Upper lobe of right lung (tissue), 1 donor: ENCODE results near the gene CDC42EP5. TPM values are rescaled to one million over a fixed set of nuclear protein-coding genes. Genes with fewer than 3 reads are reported as not detected.

ENCODE experiments used
- ATAC-seq: fragments of 200-7000 bp; cut with Tn5 transposase; one replicate; pipeline ENCODE4 v1.9.1; 2020; ENCODE audit warnings: mild to moderate bottlenecking, moderate library complexity
- DNase-seq: peaks from one replicate; pipeline ENCODE4 v3.0.0-alpha.2; 2020
- H3K27ac ChIP-seq: fragments of 200-600 bp; one replicate; pipeline ENCODE4 v1.8.0; 2022
- H3K27me3 ChIP-seq: fragments of 200-600 bp; one replicate; pipeline ENCODE4 v1.8.0; 2022; ENCODE audit warnings: mild to moderate bottlenecking
- H3K36me3 ChIP-seq: fragments of 200-600 bp; one replicate; pipeline ENCODE4 v1.8.0; 2022
- H3K4me1 ChIP-seq: fragments of 200-600 bp; one replicate; pipeline ENCODE4 v1.8.0; 2022
- H3K4me3 ChIP-seq: fragments of 200-600 bp; one replicate; pipeline ENCODE4 v1.8.0; 2022; ENCODE audit warnings: mild to moderate bottlenecking
- H3K9me3 ChIP-seq: fragments of 200-600 bp; one replicate; pipeline ENCODE4 v1.8.0; 2022
- intact Hi-C: fragments of 100-400 bp; cut with DNase I; formaldehyde crosslinking; loops from one replicate; pipeline ENCODE4 v1.11.0; 2022
- total RNA-seq: library from RNA; stranded (reverse); fragmentation: NEBNext Ultra II Directional; extraction: Animal tissue kit (Norgen Biotek cat#: 25700); gene quantifications from one replicate; pipeline ENCODE4 v1.2.1, GENCODE V29; 2021
- TF ChIP-seq, protein P1 (sequence below): fragments of 200-600 bp; IDR thresholded peaks from one replicate; pipeline ENCODE4 v1.8.0; 2022; ENCODE audit warnings: antibody characterized with exemption
- donor health status: DM: no; HTN: yes; CAD: no; lungs with severe emphysema.

The CDC42EP5 gene
- total RNA-seq, 1 donor from 2014 or later: 38.2 TPM

DNA sequence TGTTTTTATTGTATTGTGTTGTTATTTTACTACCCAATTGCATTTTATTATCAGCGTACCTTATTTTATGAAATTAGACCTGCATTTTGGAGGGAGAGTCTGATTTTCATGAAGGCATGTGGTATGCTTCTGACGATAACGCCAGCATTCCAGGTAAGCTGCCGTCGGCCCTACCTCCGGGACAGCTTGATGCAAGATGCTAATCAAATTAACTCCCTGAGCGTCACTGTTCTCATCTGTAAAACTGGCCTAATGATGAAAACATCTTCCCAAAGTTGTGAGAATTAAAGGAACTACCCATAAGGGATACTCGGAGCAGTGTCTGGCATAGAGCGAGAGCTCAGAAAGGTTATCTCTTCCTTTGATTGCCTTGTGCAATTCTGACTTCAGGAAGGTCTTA, 16.7 kb upstream of the CDC42EP5 start:
- TF ChIP-seq, protein P1, sequence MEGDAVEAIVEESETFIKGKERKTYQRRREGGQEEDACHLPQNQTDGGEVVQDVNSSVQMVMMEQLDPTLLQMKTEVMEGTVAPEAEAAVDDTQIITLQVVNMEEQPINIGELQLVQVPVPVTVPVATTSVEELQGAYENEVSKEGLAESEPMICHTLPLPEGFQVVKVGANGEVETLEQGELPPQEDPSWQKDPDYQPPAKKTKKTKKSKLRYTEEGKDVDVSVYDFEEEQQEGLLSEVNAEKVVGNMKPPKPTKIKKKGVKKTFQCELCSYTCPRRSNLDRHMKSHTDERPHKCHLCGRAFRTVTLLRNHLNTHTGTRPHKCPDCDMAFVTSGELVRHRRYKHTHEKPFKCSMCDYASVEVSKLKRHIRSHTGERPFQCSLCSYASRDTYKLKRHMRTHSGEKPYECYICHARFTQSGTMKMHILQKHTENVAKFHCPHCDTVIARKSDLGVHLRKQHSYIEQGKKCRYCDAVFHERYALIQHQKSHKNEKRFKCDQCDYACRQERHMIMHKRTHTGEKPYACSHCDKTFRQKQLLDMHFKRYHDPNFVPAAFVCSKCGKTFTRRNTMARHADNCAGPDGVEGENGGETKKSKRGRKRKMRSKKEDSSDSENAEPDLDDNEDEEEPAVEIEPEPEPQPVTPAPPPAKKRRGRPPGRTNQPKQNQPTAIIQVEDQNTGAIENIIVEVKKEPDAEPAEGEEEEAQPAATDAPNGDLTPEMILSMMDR: no peak
- no peak for DNase-seq
- Histone ChIP-seq H3K27me3 (peaks cover 33% of the 10 kb centered on the region), H3K36me3 (no peaks in the 10 kb centered on the region), H3K4me3 (no peak overlapping the region), H3K27ac (no peak overlapping the region), H3K4me1 (no peaks in the 10 kb centered on the region), H3K9me3 (no peaks in the 10 kb centered on the region)
- no peak for ATAC-seq
- intact Hi-C loops: no loop called here

DNA sequence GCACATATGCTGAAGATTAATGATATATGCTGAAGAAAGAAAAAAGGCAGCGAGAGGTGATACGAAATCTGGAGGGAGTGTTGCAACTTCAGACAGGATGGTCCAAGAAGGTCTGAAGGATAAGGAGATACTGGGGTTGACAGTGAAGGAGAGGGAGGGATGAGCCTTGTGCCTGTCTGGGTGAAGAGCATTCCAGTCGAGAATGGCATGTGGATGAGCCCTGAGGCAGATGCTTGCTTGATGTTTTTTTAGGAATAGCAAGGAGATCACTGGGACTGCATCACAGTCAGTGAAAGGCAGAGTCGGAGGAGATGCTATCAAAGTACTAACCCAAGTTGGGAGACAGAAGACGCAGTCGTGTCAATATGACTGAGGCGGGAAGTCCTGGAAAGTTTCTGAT, 16.2 kb upstream of the CDC42EP5 start:
- no peaks in the 10 kb centered on the region for H3K9me3 ChIP-seq
- intact Hi-C loops: no loop called here
- H3K4me1 ChIP-seq: no peaks in the 10 kb centered on the region
- H3K36me3 ChIP-seq: no peaks in the 10 kb centered on the region
- H3K27me3 ChIP-seq: peaks cover 34% of the 10 kb centered on the region
- DNase-seq (no peak), ATAC-seq (no peak)
- no peak overlapping the region for H3K27ac ChIP-seq
- H3K4me3 ChIP-seq: no peak overlapping the region
- TF ChIP-seq, protein P1: no peak

DNA sequence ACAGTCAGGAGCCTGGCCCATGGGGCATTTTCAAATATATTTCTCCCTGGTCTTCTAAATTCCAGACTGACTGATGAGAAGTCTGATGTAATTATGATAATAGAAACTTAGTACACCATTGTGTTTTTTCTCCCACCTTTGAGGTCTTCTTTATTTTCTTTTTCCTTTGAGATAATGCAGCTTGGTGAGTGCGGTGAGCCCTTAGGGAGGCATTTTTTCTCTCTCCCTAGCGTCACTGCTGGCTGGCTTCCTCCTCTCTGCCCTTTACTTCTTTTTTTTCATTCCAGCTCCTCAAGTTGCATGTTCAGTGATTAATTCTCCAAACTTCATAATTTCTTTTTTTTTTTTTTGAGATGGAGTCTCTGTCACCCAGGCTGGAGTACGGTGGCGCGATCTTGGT, 12.8 kb upstream of the CDC42EP5 start:
- TF ChIP-seq, protein P1: no peak
- Histone ChIP-seq H3K36me3 (no peaks in the 10 kb centered on the region), H3K4me3 (no peak overlapping the region), H3K27ac (no peak overlapping the region), H3K4me1 (no peaks in the 10 kb centered on the region), H3K9me3 (no peaks in the 10 kb centered on the region), H3K27me3 (peaks cover 22% of the 10 kb centered on the region)
- DNase-seq (no peak), ATAC-seq (no peak)
- intact Hi-C loops: no loop called here

DNA sequence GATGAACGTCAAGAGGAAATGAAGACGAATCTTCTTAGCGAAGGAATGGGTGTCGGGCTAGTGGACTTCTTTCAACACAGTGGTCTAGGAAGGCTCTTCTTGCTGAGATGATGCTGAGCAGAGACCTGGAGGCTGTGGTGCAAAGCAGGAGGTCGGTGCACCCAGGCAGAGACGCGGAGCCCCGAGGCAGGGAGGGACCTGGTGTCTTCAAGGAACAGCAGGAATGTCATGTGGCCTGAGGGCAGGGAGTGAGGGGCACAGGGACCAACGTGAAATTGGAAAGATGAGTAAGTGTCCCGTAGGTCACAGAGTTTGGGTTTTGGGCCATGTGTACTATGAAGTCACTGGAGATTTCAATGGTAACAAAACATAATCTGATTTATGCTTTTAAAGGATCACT, 11.4 kb upstream of the CDC42EP5 start:
- Histone ChIP-seq H3K4me3 (no peak overlapping the region), H3K27me3 (peaks cover 22% of the 10 kb centered on the region), H3K27ac (no peak overlapping the region), H3K36me3 (no peaks in the 10 kb centered on the region), H3K4me1 (no peaks in the 10 kb centered on the region), H3K9me3 (no peaks in the 10 kb centered on the region)
- intact Hi-C loops: no loop called here
- DNase-seq (no peak), ATAC-seq (no peak)
- TF ChIP-seq, protein P1: no peak

DNA sequence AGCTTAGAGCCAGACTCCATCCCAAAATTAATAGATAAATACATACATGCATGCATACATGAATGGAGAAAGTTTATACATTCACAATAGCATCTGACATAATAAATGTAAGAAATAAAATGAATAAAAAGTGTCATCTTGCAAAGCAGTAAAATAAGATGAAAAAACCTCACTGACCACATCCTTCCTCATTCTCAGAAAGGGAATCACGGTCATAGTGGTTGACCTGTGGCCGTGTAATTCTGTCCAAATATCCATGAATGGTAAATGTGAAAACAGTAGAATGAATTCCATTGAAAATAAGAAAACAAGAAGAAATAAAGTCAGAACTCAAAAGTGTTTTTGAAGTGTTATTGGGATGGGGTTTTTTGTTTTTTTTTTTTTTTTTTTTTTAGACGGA, 9.8 kb upstream of the CDC42EP5 start:
- Histone ChIP-seq H3K36me3 (no peaks in the 10 kb centered on the region), H3K9me3 (no peaks in the 10 kb centered on the region), H3K4me3 (no peak overlapping the region), H3K4me1 (no peaks in the 10 kb centered on the region), H3K27me3 (peaks cover 22% of the 10 kb centered on the region), H3K27ac (no peak overlapping the region)
- intact Hi-C loops: no loop called here
- peak; percentile 56 for ATAC-seq
- no peak for DNase-seq
- TF ChIP-seq, protein P1: no peak

DNA sequence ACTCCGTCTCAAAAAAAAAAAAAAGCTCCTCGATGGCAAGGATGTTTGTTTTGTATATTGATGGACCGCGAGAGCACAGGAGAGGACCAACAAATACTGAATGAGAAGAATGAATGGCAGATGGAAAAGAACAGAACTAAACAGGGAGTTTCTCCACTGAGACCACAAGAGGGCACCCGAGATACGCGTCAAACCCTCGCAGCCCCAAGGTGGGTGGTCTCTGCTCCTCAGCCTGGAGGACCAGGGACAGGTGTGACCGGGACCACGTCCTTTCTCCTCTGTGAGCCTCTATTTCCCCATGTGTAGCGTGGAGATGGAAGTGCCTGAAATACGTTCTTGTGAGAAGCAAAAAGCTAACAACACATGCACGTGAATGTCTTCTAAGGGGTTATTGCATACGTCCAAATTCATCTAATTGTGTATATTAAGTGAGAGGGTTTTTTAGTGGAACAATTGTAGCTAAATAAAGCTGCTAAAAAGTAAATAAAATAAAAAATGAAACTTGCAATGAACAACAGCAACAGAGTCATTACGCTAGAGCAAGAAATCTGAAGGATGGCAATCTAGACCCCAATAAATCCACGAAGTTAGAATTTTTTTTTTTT, 8.3 kb upstream of the CDC42EP5 start:
- no peaks in the 10 kb centered on the region for H3K9me3 ChIP-seq
- no peaks in the 10 kb centered on the region for H3K4me1 ChIP-seq
- H3K27ac ChIP-seq: no peak overlapping the region
- DNase-seq: no peak
- no peaks in the 10 kb centered on the region for H3K36me3 ChIP-seq
- peaks cover 17% of the 10 kb centered on the region for H3K27me3 ChIP-seq
- intact Hi-C loops: no loop called here
- peak; percentile 76 for ATAC-seq
- TF ChIP-seq, protein P1: peak; percentile 71
- no peak overlapping the region for H3K4me3 ChIP-seq
